ENCODE data around the gene MCF2L.
"Not testable (repeated sequence)": the region's sequence is repeated elsewhere in the genome, so short reads cannot be mapped to it uniquely, and the experiment has no call there.

The MCF2L gene

DNA sequence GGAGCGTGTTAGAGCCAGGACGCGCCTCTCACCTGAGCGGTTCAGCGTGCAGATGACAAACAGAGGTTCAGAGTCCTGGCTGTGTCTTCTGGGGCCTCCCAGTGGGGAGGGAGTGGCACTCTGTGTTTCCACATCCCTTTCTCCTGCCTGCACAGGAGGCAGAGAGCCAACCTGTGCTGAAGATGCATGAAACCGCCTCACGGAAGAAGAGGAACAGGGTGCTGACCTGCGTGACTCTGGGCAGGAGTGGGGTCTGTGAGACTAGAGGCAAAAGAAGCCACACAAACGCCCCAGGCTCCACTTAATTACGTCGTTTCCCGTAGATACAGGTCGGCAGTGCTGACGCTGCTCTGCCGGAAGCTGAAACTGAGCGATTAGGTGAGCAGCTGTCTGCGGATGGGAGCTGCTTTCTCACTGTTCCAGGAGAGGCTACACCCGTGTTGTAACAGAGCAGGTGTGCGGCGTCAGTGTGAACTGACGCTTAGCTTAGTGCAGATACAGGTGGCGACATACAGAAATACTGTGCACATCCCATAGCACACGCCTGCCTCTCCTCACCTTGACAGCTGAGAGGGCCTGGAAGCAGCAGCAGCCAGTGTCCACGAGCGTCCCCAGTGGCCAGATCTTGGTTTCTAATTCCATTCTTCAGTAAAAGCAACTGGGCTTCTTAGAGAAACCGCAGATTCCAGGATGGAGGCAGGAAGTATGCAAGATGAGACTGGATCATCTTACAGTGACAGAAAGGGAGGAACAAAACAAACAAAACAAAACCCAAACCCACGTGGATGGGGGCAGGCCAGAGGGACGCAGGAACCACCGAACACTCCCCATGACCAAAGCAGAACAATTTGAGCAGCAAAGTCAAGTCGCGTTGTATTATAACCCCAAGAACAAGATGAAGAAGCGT is 37.7 kb upstream of the MCF2L start:
- no peaks in the 10 kb centered on the region for H3K27me3 ChIP-seq (ENCODE audit: control insufficient read depth, insufficient read depth, low read length)
- H3K4me3 ChIP-seq (ENCODE audit: low read depth, low read length): peak overlapping the region; percentile 28; the same call in 1 of the 2 replicates
- no peaks in the 10 kb centered on the region for H3K36me3 ChIP-seq (ENCODE audit: control insufficient read depth, insufficient read depth, low read length)
- H3K27ac ChIP-seq (ENCODE audit: low read depth, low read length): no peak overlapping the region
- H3K9ac ChIP-seq (ENCODE audit: low read length): no peak overlapping the region
- H3K9me3 ChIP-seq (ENCODE audit: control insufficient read depth, insufficient read depth, low read depth, low read length): peaks cover 10% of the 10 kb centered on the region; the same call in 1 of the 2 replicates
- H3K4me1 ChIP-seq (ENCODE audit: control insufficient read depth, insufficient read depth, low read length): peaks cover 22% of the 10 kb centered on the region

DNA sequence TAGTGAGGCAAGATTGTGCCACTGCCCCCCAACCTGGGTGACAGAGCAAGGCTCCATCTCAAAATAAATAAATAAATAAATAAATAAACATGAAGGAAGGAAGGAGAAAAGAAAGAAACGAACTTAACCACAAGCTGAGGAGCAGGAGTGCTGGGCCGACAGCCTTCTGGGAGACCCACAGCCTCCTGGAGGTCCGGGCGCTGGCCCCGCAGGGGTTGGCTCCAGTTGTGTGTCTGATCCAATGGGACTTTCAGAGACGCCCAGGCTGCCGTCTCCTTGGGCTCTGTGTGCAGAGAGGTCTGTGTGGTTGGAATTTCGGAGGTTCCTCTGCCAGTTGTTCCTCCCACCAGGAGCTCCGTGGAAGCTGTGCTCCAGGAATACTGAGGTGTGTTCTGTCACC is 36.0 kb upstream of the MCF2L start:
- Histone ChIP-seq H3K27ac (ENCODE audit: low read depth, low read length) (no peak overlapping the region), H3K9ac (ENCODE audit: low read length) (no peak overlapping the region), H3K36me3 (ENCODE audit: control insufficient read depth, insufficient read depth, low read length) (no peaks in the 10 kb centered on the region), H3K4me3 (ENCODE audit: low read depth, low read length) (no peak overlapping the region), H3K27me3 (ENCODE audit: control insufficient read depth, insufficient read depth, low read length) (no peaks in the 10 kb centered on the region), H3K9me3 (ENCODE audit: control insufficient read depth, insufficient read depth, low read depth, low read length) (no peaks in the 10 kb centered on the region), H3K4me1 (ENCODE audit: control insufficient read depth, insufficient read depth, low read length) (peaks cover 22% of the 10 kb centered on the region)

DNA sequence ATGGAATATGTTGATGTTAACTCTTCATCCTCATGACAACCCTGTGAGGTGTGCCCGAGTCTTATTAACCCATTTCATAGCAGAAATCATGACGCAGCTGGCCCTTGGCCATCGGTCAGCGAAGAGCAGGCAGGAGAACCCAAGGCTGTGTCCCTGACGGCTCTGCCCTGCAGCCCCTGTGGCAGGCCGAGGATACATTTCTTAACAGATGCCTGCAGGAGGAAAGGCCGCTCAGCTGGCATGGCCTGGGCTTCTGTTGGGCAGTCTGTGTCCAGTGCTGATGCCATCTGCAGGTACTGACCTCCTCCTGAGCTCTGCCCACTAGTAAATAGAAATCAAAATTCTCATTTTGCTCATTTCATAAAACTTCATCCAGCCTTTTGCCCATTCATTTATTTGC is 35.4 kb upstream of the MCF2L start:
- Histone ChIP-seq H3K27me3 (ENCODE audit: control insufficient read depth, insufficient read depth, low read length) (no peaks in the 10 kb centered on the region), H3K9me3 (ENCODE audit: control insufficient read depth, insufficient read depth, low read depth, low read length) (no peaks in the 10 kb centered on the region), H3K9ac (ENCODE audit: low read length) (no peak overlapping the region), H3K4me3 (ENCODE audit: low read depth, low read length) (no peak overlapping the region), H3K36me3 (ENCODE audit: control insufficient read depth, insufficient read depth, low read length) (no peaks in the 10 kb centered on the region), H3K4me1 (ENCODE audit: control insufficient read depth, insufficient read depth, low read length) (peaks cover 21% of the 10 kb centered on the region), H3K27ac (ENCODE audit: low read depth, low read length) (no peak overlapping the region)

DNA sequence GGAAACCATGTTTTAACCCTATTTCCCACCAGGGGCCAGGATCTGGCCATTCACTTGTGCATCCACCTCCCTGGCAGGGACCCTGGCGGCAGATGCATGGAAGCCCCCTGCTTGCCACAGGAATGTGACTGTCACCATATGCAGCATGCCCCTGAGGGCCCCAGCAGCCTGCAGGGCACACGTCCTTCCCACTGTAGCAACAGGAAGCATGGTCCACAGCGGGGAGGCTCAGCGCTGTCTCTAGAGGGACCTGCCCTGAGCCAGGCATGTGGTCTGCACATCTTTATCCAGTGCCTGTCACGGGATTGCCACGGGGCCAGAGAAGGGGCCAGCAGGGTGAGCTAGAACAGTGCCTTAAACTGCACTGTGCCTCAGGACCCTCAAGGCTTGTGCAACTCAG is 34.9 kb upstream of the MCF2L start:
- Histone ChIP-seq H3K9ac (ENCODE audit: low read length) (no peak overlapping the region), H3K9me3 (ENCODE audit: control insufficient read depth, insufficient read depth, low read depth, low read length) (no peaks in the 10 kb centered on the region), H3K27me3 (ENCODE audit: control insufficient read depth, insufficient read depth, low read length) (no peaks in the 10 kb centered on the region), H3K27ac (ENCODE audit: low read depth, low read length) (no peak overlapping the region), H3K4me1 (ENCODE audit: control insufficient read depth, insufficient read depth, low read length) (peaks cover 17% of the 10 kb centered on the region), H3K4me3 (ENCODE audit: low read depth, low read length) (no peak overlapping the region), H3K36me3 (ENCODE audit: control insufficient read depth, insufficient read depth, low read length) (no peaks in the 10 kb centered on the region)

DNA sequence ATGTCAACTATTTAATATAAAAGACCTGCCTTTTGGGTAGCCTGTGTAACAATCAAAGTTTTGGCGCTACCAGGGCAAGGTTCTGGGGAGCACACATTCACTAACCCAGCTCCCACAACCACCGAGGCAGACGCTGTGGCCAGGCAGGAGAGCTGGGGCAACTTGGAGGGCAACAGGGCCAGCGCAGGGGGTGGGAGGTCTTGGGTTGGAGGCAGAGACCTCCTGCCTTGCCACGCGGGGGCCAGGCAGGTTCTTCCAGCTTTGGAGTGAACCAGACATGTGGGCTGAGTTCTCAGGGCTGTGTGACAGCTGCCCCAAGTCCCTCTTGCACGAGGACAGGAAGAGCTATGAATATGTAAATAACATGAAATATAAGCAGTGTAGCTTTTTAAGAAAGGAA is 30.3 kb upstream of the MCF2L start:
- H3K36me3 ChIP-seq (ENCODE audit: control insufficient read depth, insufficient read depth, low read length): no peaks in the 10 kb centered on the region

DNA sequence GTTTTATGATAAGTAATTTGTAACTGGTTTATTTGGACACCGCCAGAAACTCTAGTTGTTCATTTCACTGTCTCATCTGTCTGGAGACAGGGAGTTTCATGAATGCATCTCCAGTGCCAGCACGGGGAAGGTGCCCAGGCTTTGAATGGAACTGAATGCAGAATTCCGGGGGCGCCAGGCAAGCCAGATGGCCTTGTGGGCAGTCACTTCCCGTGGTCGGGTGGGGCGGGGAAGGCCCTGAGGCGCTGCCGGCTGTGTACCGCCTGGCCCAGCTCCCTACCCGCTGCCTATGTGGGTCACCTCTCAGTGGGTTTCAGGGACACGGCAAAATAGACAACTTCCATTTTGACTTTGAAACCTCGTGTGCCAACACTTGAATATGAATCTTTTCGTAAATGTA is 28.8 kb upstream of the MCF2L start:
- H3K27me3 ChIP-seq (ENCODE audit: control insufficient read depth, insufficient read depth, low read length): no peaks in the 10 kb centered on the region; the same call in 1 of the 2 replicates
- H3K4me3 ChIP-seq (ENCODE audit: low read depth, low read length): no peak overlapping the region
- H3K4me1 ChIP-seq (ENCODE audit: control insufficient read depth, insufficient read depth, low read length): 0 out of 2 replicates have a peak, but pooled peaks cover 6% of the 10 kb centered on the region
- H3K27ac ChIP-seq (ENCODE audit: low read depth, low read length): no peak overlapping the region
- H3K9ac ChIP-seq (ENCODE audit: low read length): no peak overlapping the region
- no peaks in the 10 kb centered on the region for H3K9me3 ChIP-seq (ENCODE audit: control insufficient read depth, insufficient read depth, low read depth, low read length)
- no peaks in the 10 kb centered on the region for H3K36me3 ChIP-seq (ENCODE audit: control insufficient read depth, insufficient read depth, low read length)

More for the DNA sequence above, 30.3 kb upstream of the MCF2L start:
- Histone ChIP-seq H3K9ac (ENCODE audit: low read length) (no peak overlapping the region), H3K27me3 (ENCODE audit: control insufficient read depth, insufficient read depth, low read length) (no peaks in the 10 kb centered on the region; the same call in 1 of the 2 replicates), H3K4me3 (ENCODE audit: low read depth, low read length) (no peak overlapping the region), H3K4me1 (ENCODE audit: control insufficient read depth, insufficient read depth, low read length) (peaks cover 7% of the 10 kb centered on the region; the same call in 1 of the 2 replicates), H3K27ac (ENCODE audit: low read depth, low read length) (no peak overlapping the region), H3K9me3 (ENCODE audit: control insufficient read depth, insufficient read depth, low read depth, low read length) (no peaks in the 10 kb centered on the region)

DNA sequence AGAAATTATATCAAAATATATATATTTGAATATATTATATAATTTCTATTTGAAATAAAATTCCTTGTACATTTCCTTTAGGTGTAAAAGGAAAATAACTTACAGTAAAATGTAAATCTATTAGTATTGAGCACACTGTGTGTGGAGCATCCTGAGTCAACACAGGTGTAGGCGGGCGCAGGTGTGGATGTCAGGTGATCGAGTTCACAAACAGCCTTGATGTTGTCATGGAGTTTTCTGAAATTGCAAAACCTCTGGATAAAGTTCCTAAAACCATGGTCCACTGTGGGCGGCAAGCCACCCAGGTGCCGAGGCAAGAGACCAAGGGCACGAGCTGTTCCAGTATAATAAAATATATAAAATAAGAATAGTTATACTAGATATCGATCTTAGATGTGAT is 27.7 kb upstream of the MCF2L start:
- no peak overlapping the region for H3K4me3 ChIP-seq (ENCODE audit: low read depth, low read length)
- H3K27ac ChIP-seq (ENCODE audit: low read depth, low read length): no peak overlapping the region
- H3K9ac ChIP-seq (ENCODE audit: low read length): no peak overlapping the region
- no peaks in the 10 kb centered on the region for H3K9me3 ChIP-seq (ENCODE audit: control insufficient read depth, insufficient read depth, low read depth, low read length)
- 0 out of 2 replicates have a peak, but pooled peaks cover 8% of the 10 kb centered on the region for H3K4me1 ChIP-seq (ENCODE audit: control insufficient read depth, insufficient read depth, low read length)
- no peaks in the 10 kb centered on the region; the same call in 1 of the 2 replicates for H3K27me3 ChIP-seq (ENCODE audit: control insufficient read depth, insufficient read depth, low read length)
- no peaks in the 10 kb centered on the region for H3K36me3 ChIP-seq (ENCODE audit: control insufficient read depth, insufficient read depth, low read length)

DNA sequence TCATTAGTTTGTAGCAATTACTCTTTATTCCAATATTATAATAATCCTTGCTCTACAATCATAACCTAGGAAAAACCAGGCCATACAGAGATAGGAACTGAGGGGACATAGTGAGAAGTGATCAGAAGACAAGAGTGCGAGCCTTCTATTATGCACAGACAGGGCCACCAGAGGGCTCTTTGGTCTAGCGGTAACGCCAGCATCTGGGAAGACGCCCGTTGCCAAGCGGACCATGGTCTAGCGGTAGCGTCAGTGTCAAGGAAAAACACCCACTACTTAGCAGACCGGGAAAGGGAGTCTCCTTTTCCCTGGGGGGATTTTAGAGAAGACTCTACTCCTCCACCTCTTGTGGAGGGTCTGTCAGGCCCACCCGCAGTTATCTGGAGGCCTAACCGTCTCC is 27.2 kb upstream of the MCF2L start:
- H3K4me3 ChIP-seq (ENCODE audit: low read depth, low read length); H3K9ac ChIP-seq (ENCODE audit: low read length); H3K27me3 ChIP-seq (ENCODE audit: control insufficient read depth, insufficient read depth, low read length); H3K36me3 ChIP-seq (ENCODE audit: control insufficient read depth, insufficient read depth, low read length); H3K9me3 ChIP-seq (ENCODE audit: control insufficient read depth, insufficient read depth, low read depth, low read length); H3K27ac ChIP-seq (ENCODE audit: low read depth, low read length): not testable (repeated sequence)
- H3K4me1 ChIP-seq (ENCODE audit: control insufficient read depth, insufficient read depth, low read length): 0 out of 2 replicates have a peak, but pooled peaks cover 12% of the 10 kb centered on the region

DNA sequence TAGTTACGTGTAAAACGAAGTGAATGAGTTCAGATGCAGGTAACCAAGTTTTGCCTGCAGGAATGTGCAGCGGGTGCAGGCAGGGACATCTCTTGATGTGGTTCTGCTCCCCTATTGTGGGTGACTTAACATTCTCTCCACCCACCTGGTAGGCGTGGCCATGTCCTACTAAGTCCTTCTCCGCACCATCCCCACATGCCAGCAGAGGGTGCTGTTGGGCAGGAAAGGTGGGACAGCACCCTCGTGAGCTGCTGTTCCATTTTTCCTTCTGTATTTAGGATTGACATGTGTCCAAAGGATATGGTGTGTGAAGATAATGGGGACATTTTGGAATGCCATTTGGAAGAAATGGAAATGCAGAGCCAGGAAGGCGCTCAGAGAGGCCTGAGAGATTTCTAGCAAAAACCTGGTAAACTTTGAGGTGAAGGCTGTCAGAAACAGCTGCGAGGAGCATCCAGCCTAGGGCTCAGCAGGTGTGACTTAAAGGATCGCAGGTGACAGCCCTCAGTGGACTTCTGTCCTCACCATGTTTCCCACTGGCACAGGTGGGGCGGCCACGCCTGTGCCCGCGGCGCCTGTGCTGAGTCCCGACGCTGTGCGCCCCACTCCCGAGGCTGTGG is 26.2 kb upstream of the MCF2L start:
- no peak overlapping the region for H3K27ac ChIP-seq (ENCODE audit: low read depth, low read length)
- H3K9me3 ChIP-seq (ENCODE audit: control insufficient read depth, insufficient read depth, low read depth, low read length): no peaks in the 10 kb centered on the region
- H3K36me3 ChIP-seq (ENCODE audit: control insufficient read depth, insufficient read depth, low read length): no peaks in the 10 kb centered on the region
- peak overlapping the region; percentile 66 for H3K4me3 ChIP-seq (ENCODE audit: low read depth, low read length)
- no peak overlapping the region for H3K9ac ChIP-seq (ENCODE audit: low read length)
- H3K27me3 ChIP-seq (ENCODE audit: control insufficient read depth, insufficient read depth, low read length): no peaks in the 10 kb centered on the region; the same call in 1 of the 2 replicates
- 0 out of 2 replicates have a peak, but pooled peaks cover 12% of the 10 kb centered on the region for H3K4me1 ChIP-seq (ENCODE audit: control insufficient read depth, insufficient read depth, low read length)

DNA sequence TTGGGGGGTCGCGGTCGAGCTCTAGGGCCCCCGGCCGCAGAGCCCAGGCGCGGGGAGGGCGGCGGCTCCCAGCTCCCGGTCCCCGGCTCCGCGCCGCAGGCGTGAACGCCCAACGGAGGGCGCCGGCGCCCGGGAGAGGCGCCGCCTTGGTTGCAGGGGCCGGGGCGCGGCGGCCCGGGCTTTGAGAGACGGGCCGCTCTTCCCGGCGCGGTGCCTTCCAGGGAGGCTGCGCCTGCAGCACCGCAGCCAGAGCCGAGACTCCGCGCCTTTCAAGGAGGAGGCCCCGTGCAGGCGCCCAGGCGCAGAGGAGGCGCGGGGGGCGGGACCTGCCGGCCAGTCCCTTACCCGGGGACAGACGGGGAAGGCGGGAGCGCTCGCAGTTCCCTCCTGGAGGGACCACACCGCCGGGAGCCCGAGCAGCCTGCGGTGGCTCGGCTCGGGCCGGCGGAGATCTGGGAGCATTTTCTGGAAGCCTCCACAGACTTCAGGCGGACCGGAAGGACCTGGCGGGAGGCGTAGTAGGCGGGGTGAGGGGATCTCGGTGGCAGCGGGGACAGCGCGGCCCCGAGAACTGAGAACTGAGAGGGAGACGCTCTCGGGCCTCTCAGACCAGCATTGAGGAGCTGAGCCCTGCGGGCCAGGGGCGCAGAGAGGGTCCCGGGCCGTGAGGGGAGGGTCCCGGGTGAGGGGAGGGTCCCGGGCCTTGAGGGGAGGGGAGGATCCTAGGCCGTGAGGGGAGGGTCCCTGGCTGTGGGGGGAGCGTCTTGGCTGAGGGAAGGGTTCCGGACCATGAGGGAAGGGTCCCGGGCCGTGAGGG is 25.5 kb upstream of the MCF2L start:
- Histone ChIP-seq H3K4me3 (ENCODE audit: low read depth, low read length) (peak overlapping the region; percentile 66), H3K27me3 (ENCODE audit: control insufficient read depth, insufficient read depth, low read length) (no peaks in the 10 kb centered on the region; the same call in 1 of the 2 replicates), H3K36me3 (ENCODE audit: control insufficient read depth, insufficient read depth, low read length) (no peaks in the 10 kb centered on the region), H3K4me1 (ENCODE audit: control insufficient read depth, insufficient read depth, low read length) (0 out of 2 replicates have a peak, but pooled peaks cover 12% of the 10 kb centered on the region), H3K27ac (ENCODE audit: low read depth, low read length) (no peak overlapping the region), H3K9ac (ENCODE audit: low read length) (peak overlapping the region; percentile 30), H3K9me3 (ENCODE audit: control insufficient read depth, insufficient read depth, low read depth, low read length) (no peaks in the 10 kb centered on the region)
